Measurements from ENCODE around the gene S100Z.
"Not testable (repeated sequence)": the region's sequence is repeated elsewhere in the genome, so short reads cannot be mapped to it uniquely, and the experiment has no call there.

The S100Z gene

DNA sequence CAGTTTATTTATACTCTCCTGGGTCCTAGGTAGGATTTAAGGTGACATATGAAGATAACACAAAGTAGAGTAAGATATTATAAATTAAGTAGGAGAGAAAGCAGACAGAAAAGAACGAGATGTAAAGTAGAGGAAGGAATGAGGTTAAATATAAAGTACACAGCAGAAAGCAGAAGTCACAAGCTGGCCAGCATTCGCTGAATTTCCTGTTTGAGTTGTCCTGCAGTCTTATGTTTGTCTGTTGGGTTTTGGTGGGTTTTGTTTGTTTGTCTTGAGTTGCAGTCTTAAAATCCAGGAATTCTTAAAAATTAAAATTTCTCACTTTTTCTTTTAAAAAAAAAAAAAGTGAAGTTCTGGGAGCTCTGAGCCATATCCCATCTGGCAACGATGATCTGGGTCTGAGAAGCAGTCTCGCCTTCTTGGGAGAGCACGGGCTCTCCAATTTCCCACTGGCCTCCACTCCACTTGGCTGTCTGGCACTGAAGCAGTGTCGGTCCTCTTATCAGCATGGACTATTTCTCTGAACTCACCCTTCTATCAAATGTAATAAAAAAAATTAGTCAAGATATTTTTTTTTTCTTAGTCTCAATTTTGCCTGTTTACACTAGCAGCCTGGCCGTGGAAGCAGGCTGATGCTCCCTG, 2.0 kb downstream of the S100Z start:
- Histone ChIP-seq H3K9me3 (ENCODE audit: insufficient read depth, low read length) (peaks cover 38% of the 10 kb centered on the region; the same call in 1 of the 2 replicates), H3K36me3 (ENCODE audit: insufficient read depth, insufficient read length, low read length) (no peaks in the 10 kb centered on the region), H3K27me3 (ENCODE audit: insufficient read depth, insufficient read length) (no peaks in the 10 kb centered on the region), H3K4me3 (ENCODE audit: insufficient read length, low read depth) (no peak overlapping the region), H3K4me1 (ENCODE audit: insufficient read depth, insufficient read length) (peaks cover 2% of the 10 kb centered on the region), H3K9ac (ENCODE audit: insufficient read length, low read depth) (no peak overlapping the region)
- DNase-seq (ENCODE audit: low read depth, low spot score): no peak
- TF ChIP-seq SUZ12 (IDR thresholded peaks at IDR 0.05; ENCODE audit: extremely low read depth, insufficient read depth, insufficient read length) (no peak), ZNF274 (IDR thresholded peaks at IDR 0.05; ENCODE audit: low read depth, low read length) (no peak), YY1 (IDR thresholded peaks at IDR 0.05; ENCODE audit: insufficient read depth, insufficient read length) (no peak)

DNA sequence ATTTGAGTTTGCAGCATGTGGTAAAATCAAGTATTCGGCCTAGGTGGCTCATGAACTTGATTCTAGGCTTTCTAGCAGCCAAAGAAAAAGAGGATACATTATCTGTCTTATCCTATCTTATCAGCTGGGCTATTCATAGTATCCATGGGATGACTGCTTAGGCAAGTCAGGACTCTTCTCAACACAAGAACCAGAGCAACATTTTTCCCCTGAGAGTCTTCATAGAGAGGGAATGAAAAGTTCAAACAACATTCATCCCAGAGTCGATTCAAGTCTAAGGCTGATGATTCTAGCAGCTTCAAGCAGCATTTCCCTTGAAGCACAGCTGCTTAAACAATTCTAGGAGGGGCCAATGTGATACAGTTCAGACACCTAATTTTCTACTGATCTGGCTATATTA, 3.0 kb downstream of the S100Z start:
- peaks cover 38% of the 10 kb centered on the region; the same call in 1 of the 2 replicates for H3K9me3 ChIP-seq (ENCODE audit: insufficient read depth, low read length)
- no peak for TF ChIP-seq ZNF274 (IDR thresholded peaks at IDR 0.05; ENCODE audit: low read depth, low read length)
- no peak for TF ChIP-seq YY1 (IDR thresholded peaks at IDR 0.05; ENCODE audit: insufficient read depth, insufficient read length)
- TF ChIP-seq SUZ12 (IDR thresholded peaks at IDR 0.05; ENCODE audit: extremely low read depth, insufficient read depth, insufficient read length): no peak
- no peaks in the 10 kb centered on the region for H3K36me3 ChIP-seq (ENCODE audit: insufficient read depth, insufficient read length, low read length)
- H3K4me1 ChIP-seq (ENCODE audit: insufficient read depth, insufficient read length): peaks cover 2% of the 10 kb centered on the region
- no peak overlapping the region for H3K4me3 ChIP-seq (ENCODE audit: insufficient read length, low read depth)
- H3K9ac ChIP-seq (ENCODE audit: insufficient read length, low read depth): no peak overlapping the region
- DNase-seq (ENCODE audit: low read depth, low spot score): no peak
- H3K27me3 ChIP-seq (ENCODE audit: insufficient read depth, insufficient read length): no peaks in the 10 kb centered on the region

- DNase-seq (ENCODE audit: low read depth, low spot score); H3K4me1 ChIP-seq (ENCODE audit: insufficient read depth, insufficient read length); H3K4me3 ChIP-seq (ENCODE audit: insufficient read length, low read depth); H3K36me3 ChIP-seq (ENCODE audit: insufficient read depth, insufficient read length, low read length); H3K27me3 ChIP-seq (ENCODE audit: insufficient read depth, insufficient read length); H3K9ac ChIP-seq (ENCODE audit: insufficient read length, low read depth): not testable (repeated sequence)
- H3K9me3 ChIP-seq (ENCODE audit: insufficient read depth, low read length): peaks cover 38% of the 10 kb centered on the region; the same call in 1 of the 2 replicates
Observed at GRCh38 chr5:76853741-76854140, 3.9 kb downstream of the S100Z start.

DNA sequence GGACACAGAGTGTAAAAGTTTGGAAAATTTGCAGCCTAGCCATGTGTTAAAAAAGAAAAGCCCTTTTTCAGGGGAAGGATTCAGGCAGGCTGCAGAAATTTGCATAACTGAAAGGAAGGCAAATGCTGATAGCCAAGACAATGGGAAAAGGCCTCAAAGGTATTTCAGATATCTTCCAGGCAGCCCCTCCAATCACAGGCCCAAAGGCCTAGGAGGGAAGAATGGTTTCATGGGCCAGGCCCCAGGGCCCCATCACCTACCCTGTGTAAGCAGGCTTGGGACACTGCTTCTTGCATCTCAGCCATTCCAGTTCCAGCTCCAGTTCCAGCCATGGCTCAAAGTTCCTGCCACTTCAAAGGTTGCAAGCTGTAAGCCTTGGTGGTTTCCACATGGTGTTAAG, 4.8 kb downstream of the S100Z start:
- H3K9ac ChIP-seq (ENCODE audit: insufficient read length, low read depth): no peak overlapping the region
- no peaks in the 10 kb centered on the region for H3K36me3 ChIP-seq (ENCODE audit: insufficient read depth, insufficient read length, low read length)
- DNase-seq (ENCODE audit: low read depth, low spot score): no peak
- H3K4me3 ChIP-seq (ENCODE audit: insufficient read length, low read depth): no peak overlapping the region
- no peaks in the 10 kb centered on the region for H3K27me3 ChIP-seq (ENCODE audit: insufficient read depth, insufficient read length)
- no peak for TF ChIP-seq YY1 (IDR thresholded peaks at IDR 0.05; ENCODE audit: insufficient read depth, insufficient read length)
- TF ChIP-seq SUZ12 (IDR thresholded peaks at IDR 0.05; ENCODE audit: extremely low read depth, insufficient read depth, insufficient read length): no peak
- TF ChIP-seq ZNF274 (IDR thresholded peaks at IDR 0.05; ENCODE audit: low read depth, low read length): no peak
- H3K4me1 ChIP-seq (ENCODE audit: insufficient read depth, insufficient read length): peaks cover 2% of the 10 kb centered on the region
- peaks cover 38% of the 10 kb centered on the region; the same call in 1 of the 2 replicates for H3K9me3 ChIP-seq (ENCODE audit: insufficient read depth, low read length)

- DNase-seq (ENCODE audit: low read depth, low spot score); H3K4me3 ChIP-seq (ENCODE audit: insufficient read length, low read depth); H3K9ac ChIP-seq (ENCODE audit: insufficient read length, low read depth); H3K36me3 ChIP-seq (ENCODE audit: insufficient read depth, insufficient read length, low read length); H3K4me1 ChIP-seq (ENCODE audit: insufficient read depth, insufficient read length); H3K27me3 ChIP-seq (ENCODE audit: insufficient read depth, insufficient read length): not testable (repeated sequence)
- H3K9me3 ChIP-seq (ENCODE audit: insufficient read depth, low read length): peaks cover 38% of the 10 kb centered on the region; the same call in 1 of the 2 replicates
Observed at GRCh38 chr5:76855501-76855900, 5.7 kb downstream of the S100Z start.

DNA sequence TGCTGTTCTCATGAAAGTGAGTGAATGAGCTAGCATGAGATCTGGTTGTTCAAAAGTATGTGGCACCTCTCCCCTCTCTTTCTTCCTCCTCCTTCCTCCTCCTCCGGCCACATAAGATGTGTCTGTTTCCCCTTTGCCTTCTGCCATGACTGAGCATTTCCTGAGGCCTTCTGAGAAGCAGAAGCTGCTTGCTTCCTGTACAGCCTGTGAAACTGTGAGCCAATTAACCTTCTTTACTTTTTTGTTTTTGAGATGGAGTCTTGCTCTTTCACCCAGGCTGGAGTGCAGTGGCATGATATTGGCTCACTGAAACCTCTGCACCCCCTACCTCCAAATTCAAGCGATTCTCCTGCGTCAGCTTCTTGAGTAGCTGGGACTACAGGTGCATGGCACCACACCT, 6.1 kb downstream of the S100Z start:
- Histone ChIP-seq H3K9ac (ENCODE audit: insufficient read length, low read depth) (no peak overlapping the region), H3K4me1 (ENCODE audit: insufficient read depth, insufficient read length) (peaks cover 2% of the 10 kb centered on the region), H3K4me3 (ENCODE audit: insufficient read length, low read depth) (no peak overlapping the region), H3K36me3 (ENCODE audit: insufficient read depth, insufficient read length, low read length) (no peaks in the 10 kb centered on the region), H3K27me3 (ENCODE audit: insufficient read depth, insufficient read length) (no peaks in the 10 kb centered on the region), H3K9me3 (ENCODE audit: insufficient read depth, low read length) (peaks cover 38% of the 10 kb centered on the region; the same call in 1 of the 2 replicates)
- no peak for DNase-seq (ENCODE audit: low read depth, low spot score)
- TF ChIP-seq YY1 (IDR thresholded peaks at IDR 0.05; ENCODE audit: insufficient read depth, insufficient read length) (no peak), ZNF274 (IDR thresholded peaks at IDR 0.05; ENCODE audit: low read depth, low read length) (no peak), SUZ12 (IDR thresholded peaks at IDR 0.05; ENCODE audit: extremely low read depth, insufficient read depth, insufficient read length) (no peak)

GRCh38 chr5:76856800-76857199, 7.0 kb downstream of the S100Z start:
- DNase-seq (ENCODE audit: low read depth, low spot score); H3K4me1 ChIP-seq (ENCODE audit: insufficient read depth, insufficient read length); H3K9ac ChIP-seq (ENCODE audit: insufficient read length, low read depth); H3K4me3 ChIP-seq (ENCODE audit: insufficient read length, low read depth); H3K27me3 ChIP-seq (ENCODE audit: insufficient read depth, insufficient read length); H3K36me3 ChIP-seq (ENCODE audit: insufficient read depth, insufficient read length, low read length): not testable (repeated sequence)
- peaks cover 38% of the 10 kb centered on the region; the same call in 1 of the 2 replicates for H3K9me3 ChIP-seq (ENCODE audit: insufficient read depth, low read length)

All from NT2/D1 (cell line).